K562 (cell line): ENCODE data around the gene SLC16A1. TPM values are rescaled to one million over a fixed set of nuclear protein-coding genes. Genes with fewer than 3 reads are reported as not detected.

ENCODE experiments used
- BCL6 ChIP-seq: fragments of 250-450 bp; sonication (Bioruptor Pico); IDR thresholded peaks from 2 replicates; pipeline ENCODE4 v1.4.0; 2020
- CBX2 ChIP-seq: fragments of 200-600 bp; sonication (generic); IDR thresholded peaks from one replicate; pipeline ENCODE4 v1.6.1; 2012; ENCODE audit warnings: mild to moderate bottlenecking, low read length, inconsistent platforms; ENCODE audit not compliant: insufficient read depth, poor library complexity, severe bottlenecking
- HDAC2 ChIP-seq: fragments of 450-650 bp; IDR thresholded peaks from 2 replicates; pipeline ENCODE4 v1.6.1; 2016; ENCODE audit warnings: mild to moderate bottlenecking
- LCOR ChIP-seq: sonication (generic); formaldehyde crosslinking; IDR thresholded peaks from 2 replicates; pipeline ENCODE4 v1.8.0; 2022; ENCODE audit warnings: mild to moderate bottlenecking, missing genetic modification reagents
- RB1 ChIP-seq: fragments of 450-650 bp; IDR thresholded peaks from 2 replicates; pipeline ENCODE4 v1.6.1; 2017; ENCODE audit warnings: low read depth, mild to moderate bottlenecking
- ZNF140 ChIP-seq: fragments of 250-450 bp; sonication (Bioruptor Pico); IDR thresholded peaks from 2 replicates; pipeline ENCODE4 v1.8.0; 2021; ENCODE audit warnings: moderate library complexity, mild to moderate bottlenecking, inconsistent platforms
- ZNF324 ChIP-seq: fragments of 250-450 bp; sonication (Bioruptor Pico); IDR thresholded peaks from 2 replicates; pipeline ENCODE4 v1.4.0; 2020; ENCODE audit warnings: mild to moderate bottlenecking
- ZNF551 ChIP-seq: fragments of 250-450 bp; sonication (Bioruptor Pico); IDR thresholded peaks from 2 replicates; pipeline ENCODE4 v1.5.0; 2021; ENCODE audit warnings: mild to moderate bottlenecking, moderate library complexity
- ZNF644 ChIP-seq: fragments of 200-800 bp; sonication (Bioruptor generic); IDR thresholded peaks from 2 replicates; pipeline ENCODE4 v1.6.1; 2016; ENCODE audit warnings: low read depth, missing genetic modification characterization, missing compliant biosample characterization
- polyA plus RNA-seq, 8 experiments: library from polyadenylated mRNA; depleted of rRNA in 4 of 8; stranded (reverse) in 5 of 8; unstranded in 3 of 8; fragments of >200 nt; fragmentation: Nextera tagmentation in 2 of 8; fragmentation: Illumina TruSeq in 1 of 8; extraction: Ambion mirVana in 2 of 8; extraction: Trizol in 1 of 8; gene quantifications; 2 replicates each; pipeline versions ENCODE4 v1.2.1 to v1.2.3, GENCODE V29; 2011 to 2014; ENCODE audit warnings: inconsistent platforms in 1 of 8, missing spikeins in 1 of 8
- total RNA-seq, 7 experiments: library from RNA; depleted of rRNA in 6 of 7; stranded (reverse); fragments of >200 nt in 6 of 7; fragmentation: Illumina TruSeq in 2 of 7; extraction: Trizol in 2 of 7; gene quantifications; 2 replicates each; pipeline versions ENCODE4 v1.2.1 to v1.2.3, GENCODE V29; 2011 to 2021; ENCODE audit warnings: low replicate concordance in 1 of 7
- TF ChIP-seq, protein P1 (sequence below): sonication (generic); formaldehyde crosslinking; IDR thresholded peaks from 2 replicates; pipeline ENCODE4 v1.8.1; 2023; ENCODE audit warnings: mild to moderate bottlenecking, missing genetic modification reagents
- TF ChIP-seq, protein P2 (sequence below), 2 experiments: fragments of 450-650 bp in 1 of 2; IDR thresholded peaks; 2 replicates each; pipeline ENCODE4 v1.6.1; 2011 to 2017; ENCODE audit warnings: low read depth in 2 of 2, antibody characterized with exemption in 1 of 2, borderline replicate concordance in 1 of 2, low read length in 1 of 2, mild to moderate bottlenecking in 1 of 2, mixed read lengths in 1 of 2; ENCODE audit not compliant: control insufficient read depth in 1 of 2
- TF ChIP-seq, protein P3 (sequence below): fragments of 450-650 bp; IDR thresholded peaks from 2 replicates; pipeline ENCODE4 v1.6.1; 2017; ENCODE audit warnings: antibody characterized with exemption
- TF ChIP-seq, protein P4 (sequence below): sonication (generic); formaldehyde crosslinking; IDR thresholded peaks from 2 replicates; pipeline ENCODE4 v1.5.0; 2020; ENCODE audit warnings: missing genetic modification reagents
- TF ChIP-seq, protein P5 (sequence below): fragments of 450-650 bp; IDR thresholded peaks from 2 replicates; pipeline ENCODE4 v1.6.1; 2016; ENCODE audit warnings: low read depth, mild to moderate bottlenecking, moderate library complexity
- TF ChIP-seq, protein P6 (sequence below): sonication (generic); formaldehyde crosslinking; IDR thresholded peaks from 2 replicates; pipeline ENCODE4 v1.8.0; 2022; ENCODE audit warnings: mild to moderate bottlenecking, missing genetic modification reagents

The SLC16A1 gene
- total and polyA plus RNA-seq, 9 of the 15 experiments (the other 6 are each of a cell fraction or from before 2014, with no cell fraction given) = 73.1 to 244 (median 117) TPM

DNA sequence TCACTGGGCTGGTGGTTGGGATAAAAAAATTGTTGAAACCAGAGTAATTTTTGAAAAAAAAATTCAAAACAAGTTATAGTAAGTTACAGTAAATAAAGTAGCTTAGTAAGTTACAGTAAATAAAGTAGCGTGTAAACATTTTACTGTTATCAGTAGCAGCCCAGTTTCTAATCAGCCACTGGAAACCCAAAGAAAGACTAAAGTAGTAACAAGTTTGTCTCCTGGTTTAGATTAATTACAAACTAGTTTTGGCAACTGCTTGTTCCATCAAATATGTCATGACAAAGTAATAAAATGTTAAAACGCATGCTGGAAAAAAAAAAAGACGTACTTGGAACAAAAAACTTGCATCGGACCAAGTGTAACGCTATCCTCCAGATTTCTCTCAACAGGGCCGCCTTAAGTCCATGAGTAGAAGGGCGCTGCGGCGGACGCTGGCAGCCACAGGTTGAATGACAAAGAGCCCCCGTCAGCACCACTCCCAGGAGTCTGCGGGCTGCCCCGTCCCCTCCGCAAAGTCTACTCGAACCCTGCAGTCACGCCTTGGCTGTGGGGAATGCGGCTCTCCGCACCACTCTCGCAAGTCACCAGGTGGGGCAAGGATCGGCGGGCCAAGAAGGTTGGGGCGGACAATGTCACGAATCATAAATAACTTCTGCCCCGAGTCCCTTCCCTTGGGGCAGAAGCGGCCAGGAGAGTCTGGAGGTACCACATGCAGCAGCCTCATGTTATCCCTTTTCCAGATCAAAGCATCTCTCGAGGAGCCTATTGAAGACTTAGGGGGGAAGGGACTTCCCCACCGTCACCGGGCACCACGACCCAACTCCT is 837 bp downstream of the SLC16A1 start (continued):
- TF ChIP-seq, protein P1, sequence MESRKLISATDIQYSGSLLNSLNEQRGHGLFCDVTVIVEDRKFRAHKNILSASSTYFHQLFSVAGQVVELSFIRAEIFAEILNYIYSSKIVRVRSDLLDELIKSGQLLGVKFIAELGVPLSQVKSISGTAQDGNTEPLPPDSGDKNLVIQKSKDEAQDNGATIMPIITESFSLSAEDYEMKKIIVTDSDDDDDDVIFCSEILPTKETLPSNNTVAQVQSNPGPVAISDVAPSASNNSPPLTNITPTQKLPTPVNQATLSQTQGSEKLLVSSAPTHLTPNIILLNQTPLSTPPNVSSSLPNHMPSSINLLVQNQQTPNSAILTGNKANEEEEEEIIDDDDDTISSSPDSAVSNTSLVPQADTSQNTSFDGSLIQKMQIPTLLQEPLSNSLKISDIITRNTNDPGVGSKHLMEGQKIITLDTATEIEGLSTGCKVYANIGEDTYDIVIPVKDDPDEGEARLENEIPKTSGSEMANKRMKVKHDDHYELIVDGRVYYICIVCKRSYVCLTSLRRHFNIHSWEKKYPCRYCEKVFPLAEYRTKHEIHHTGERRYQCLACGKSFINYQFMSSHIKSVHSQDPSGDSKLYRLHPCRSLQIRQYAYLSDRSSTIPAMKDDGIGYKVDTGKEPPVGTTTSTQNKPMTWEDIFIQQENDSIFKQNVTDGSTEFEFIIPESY (CRISPR knock-in tag) = no peak
- TF ChIP-seq, protein P2, sequence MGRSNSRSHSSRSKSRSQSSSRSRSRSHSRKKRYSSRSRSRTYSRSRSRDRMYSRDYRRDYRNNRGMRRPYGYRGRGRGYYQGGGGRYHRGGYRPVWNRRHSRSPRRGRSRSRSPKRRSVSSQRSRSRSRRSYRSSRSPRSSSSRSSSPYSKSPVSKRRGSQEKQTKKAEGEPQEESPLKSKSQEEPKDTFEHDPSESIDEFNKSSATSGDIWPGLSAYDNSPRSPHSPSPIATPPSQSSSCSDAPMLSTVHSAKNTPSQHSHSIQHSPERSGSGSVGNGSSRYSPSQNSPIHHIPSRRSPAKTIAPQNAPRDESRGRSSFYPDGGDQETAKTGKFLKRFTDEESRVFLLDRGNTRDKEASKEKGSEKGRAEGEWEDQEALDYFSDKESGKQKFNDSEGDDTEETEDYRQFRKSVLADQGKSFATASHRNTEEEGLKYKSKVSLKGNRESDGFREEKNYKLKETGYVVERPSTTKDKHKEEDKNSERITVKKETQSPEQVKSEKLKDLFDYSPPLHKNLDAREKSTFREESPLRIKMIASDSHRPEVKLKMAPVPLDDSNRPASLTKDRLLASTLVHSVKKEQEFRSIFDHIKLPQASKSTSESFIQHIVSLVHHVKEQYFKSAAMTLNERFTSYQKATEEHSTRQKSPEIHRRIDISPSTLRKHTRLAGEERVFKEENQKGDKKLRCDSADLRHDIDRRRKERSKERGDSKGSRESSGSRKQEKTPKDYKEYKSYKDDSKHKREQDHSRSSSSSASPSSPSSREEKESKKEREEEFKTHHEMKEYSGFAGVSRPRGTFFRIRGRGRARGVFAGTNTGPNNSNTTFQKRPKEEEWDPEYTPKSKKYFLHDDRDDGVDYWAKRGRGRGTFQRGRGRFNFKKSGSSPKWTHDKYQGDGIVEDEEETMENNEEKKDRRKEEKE (IDR thresholded peaks at IDR 0.05; ENCODE audit: borderline replicate concordance in 1 of 2, control insufficient read depth in 1 of 2, low read depth in 2 of 2, low read length in 1 of 2) = no peak
- TF ChIP-seq BCL6 (CRISPR knock-in tag) (no peak), ZNF551 (CRISPR knock-in tag) (no peak), ZNF324 (no peak), CBX2 (no peak), LCOR (no peak; the same call in 1 of the 2 replicates), HDAC2 (no peak), ZNF644 (tag) (no peak), RB1 (0 out of 2 replicates have a peak, but pooled peaks have one; percentile 13), ZNF140 (no peak)
- TF ChIP-seq, protein P3, sequence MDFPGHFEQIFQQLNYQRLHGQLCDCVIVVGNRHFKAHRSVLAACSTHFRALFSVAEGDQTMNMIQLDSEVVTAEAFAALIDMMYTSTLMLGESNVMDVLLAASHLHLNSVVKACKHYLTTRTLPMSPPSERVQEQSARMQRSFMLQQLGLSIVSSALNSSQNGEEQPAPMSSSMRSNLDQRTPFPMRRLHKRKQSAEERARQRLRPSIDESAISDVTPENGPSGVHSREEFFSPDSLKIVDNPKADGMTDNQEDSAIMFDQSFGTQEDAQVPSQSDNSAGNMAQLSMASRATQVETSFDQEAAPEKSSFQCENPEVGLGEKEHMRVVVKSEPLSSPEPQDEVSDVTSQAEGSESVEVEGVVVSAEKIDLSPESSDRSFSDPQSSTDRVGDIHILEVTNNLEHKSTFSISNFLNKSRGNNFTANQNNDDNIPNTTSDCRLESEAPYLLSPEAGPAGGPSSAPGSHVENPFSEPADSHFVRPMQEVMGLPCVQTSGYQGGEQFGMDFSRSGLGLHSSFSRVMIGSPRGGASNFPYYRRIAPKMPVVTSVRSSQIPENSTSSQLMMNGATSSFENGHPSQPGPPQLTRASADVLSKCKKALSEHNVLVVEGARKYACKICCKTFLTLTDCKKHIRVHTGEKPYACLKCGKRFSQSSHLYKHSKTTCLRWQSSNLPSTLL = no peak
- TF ChIP-seq, protein P4, sequence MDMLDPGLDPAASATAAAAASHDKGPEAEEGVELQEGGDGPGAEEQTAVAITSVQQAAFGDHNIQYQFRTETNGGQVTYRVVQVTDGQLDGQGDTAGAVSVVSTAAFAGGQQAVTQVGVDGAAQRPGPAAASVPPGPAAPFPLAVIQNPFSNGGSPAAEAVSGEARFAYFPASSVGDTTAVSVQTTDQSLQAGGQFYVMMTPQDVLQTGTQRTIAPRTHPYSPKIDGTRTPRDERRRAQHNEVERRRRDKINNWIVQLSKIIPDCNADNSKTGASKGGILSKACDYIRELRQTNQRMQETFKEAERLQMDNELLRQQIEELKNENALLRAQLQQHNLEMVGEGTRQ (CRISPR knock-in tag) = no peak
- TF ChIP-seq, protein P5, sequence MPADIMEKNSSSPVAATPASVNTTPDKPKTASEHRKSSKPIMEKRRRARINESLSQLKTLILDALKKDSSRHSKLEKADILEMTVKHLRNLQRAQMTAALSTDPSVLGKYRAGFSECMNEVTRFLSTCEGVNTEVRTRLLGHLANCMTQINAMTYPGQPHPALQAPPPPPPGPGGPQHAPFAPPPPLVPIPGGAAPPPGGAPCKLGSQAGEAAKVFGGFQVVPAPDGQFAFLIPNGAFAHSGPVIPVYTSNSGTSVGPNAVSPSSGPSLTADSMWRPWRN = no peak
- TF ChIP-seq, protein P6, sequence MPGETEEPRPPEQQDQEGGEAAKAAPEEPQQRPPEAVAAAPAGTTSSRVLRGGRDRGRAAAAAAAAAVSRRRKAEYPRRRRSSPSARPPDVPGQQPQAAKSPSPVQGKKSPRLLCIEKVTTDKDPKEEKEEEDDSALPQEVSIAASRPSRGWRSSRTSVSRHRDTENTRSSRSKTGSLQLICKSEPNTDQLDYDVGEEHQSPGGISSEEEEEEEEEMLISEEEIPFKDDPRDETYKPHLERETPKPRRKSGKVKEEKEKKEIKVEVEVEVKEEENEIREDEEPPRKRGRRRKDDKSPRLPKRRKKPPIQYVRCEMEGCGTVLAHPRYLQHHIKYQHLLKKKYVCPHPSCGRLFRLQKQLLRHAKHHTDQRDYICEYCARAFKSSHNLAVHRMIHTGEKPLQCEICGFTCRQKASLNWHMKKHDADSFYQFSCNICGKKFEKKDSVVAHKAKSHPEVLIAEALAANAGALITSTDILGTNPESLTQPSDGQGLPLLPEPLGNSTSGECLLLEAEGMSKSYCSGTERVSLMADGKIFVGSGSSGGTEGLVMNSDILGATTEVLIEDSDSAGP (CRISPR knock-in tag) = no peak
